GM12878 (cell line): ENCODE measurements around the gene IRF4. TPM values are rescaled to one million over a fixed set of nuclear protein-coding genes. Genes with fewer than 3 reads are reported as not detected.

Experiments
- CREM ChIP-seq: IDR thresholded peaks from 2 replicates; pipeline ENCODE4 v1.6.1; 2014; ENCODE audit warnings: antibody characterized with exemption, low read depth
- IRF4 ChIP-seq: IDR thresholded peaks from 2 replicates; pipeline ENCODE4 v1.6.1; 2011; ENCODE audit warnings: low read depth, low read length
- NRF1 ChIP-seq: conservative IDR thresholded peaks from 2 replicates; pipeline ENCODE4 v1.6.1; 2011; ENCODE audit warnings: mild to moderate bottlenecking, low read depth, low read length, improper control_type of control experiment
- POU2F2 ChIP-seq: IDR thresholded peaks from 3 replicates; pipeline ENCODE4 v1.6.1; 2011; ENCODE audit warnings: low read depth, mild to moderate bottlenecking, low read length, borderline replicate concordance
- RAD51 ChIP-seq: fragments of 450-650 bp; IDR thresholded peaks from 2 replicates; pipeline ENCODE4 v1.6.1; 2016; ENCODE audit warnings: moderate library complexity, mild to moderate bottlenecking, inconsistent platforms
- YBX1 ChIP-seq: fragments of 450-650 bp; IDR thresholded peaks from 2 replicates; pipeline ENCODE4 v1.6.1; 2016; ENCODE audit warnings: antibody characterized with exemption
- ZBTB40 ChIP-seq: fragments of 450-650 bp; IDR thresholded peaks from 2 replicates; pipeline ENCODE4 v1.6.1; 2016; ENCODE audit warnings: mild to moderate bottlenecking, moderate library complexity, borderline replicate concordance
- polyA plus RNA-seq, 11 experiments: library from polyadenylated mRNA; depleted of rRNA in 4 of 11; unstranded in 6 of 11; stranded (reverse) in 5 of 11; fragments of >200 nt; fragmentation: Nextera tagmentation in 4 of 11; fragmentation: Illumina TruSeq in 1 of 11; extraction: Ambion mirVana in 4 of 11; extraction: Trizol in 1 of 11; gene quantifications; 1 replicate in 1 of 11; 2 replicates in 10 of 11; pipeline versions ENCODE4 v1.2.1 to v1.2.3, GENCODE V29; 2011 to 2016; ENCODE audit warnings: inconsistent platforms in 2 of 11, missing spikeins in 2 of 11, low read depth in 1 of 11
- total RNA-seq, 4 experiments: library from RNA; depleted of rRNA in 3 of 4; stranded (reverse); fragments of >200 nt in 3 of 4; fragmentation: Illumina TruSeq in 1 of 4; extraction: Trizol in 1 of 4; gene quantifications; 2 replicates each; pipeline versions ENCODE4 v1.2.1 to v1.2.3, GENCODE V29; 2013 to 2021
- TF ChIP-seq, protein P1 (sequence below): fragments of 450-650 bp; IDR thresholded peaks from 2 replicates; pipeline ENCODE4 v1.6.1; 2017; ENCODE audit warnings: mild to moderate bottlenecking, low read depth, inconsistent platforms; ENCODE audit not compliant: poor library complexity, severe bottlenecking
- TF ChIP-seq, protein P2 (sequence below): IDR thresholded peaks from 2 replicates; pipeline ENCODE4 v1.6.1; 2012; ENCODE audit warnings: low read depth, low read length, improper control_type of control experiment
- TF ChIP-seq, protein P3 (sequence below): fragments of 450-650 bp; IDR thresholded peaks from 2 replicates; pipeline ENCODE4 v1.6.1; 2017; ENCODE audit warnings: borderline replicate concordance

Gene IRF4
- total and polyA plus RNA-seq, 10 of the 15 experiments (the other 5 are each of a cell fraction or from before 2014, with no cell fraction given) = 50.0 to 495 (median 257) TPM

- no peak for TF ChIP-seq NRF1
- no peak for TF ChIP-seq YBX1
- TF ChIP-seq, protein P1, sequence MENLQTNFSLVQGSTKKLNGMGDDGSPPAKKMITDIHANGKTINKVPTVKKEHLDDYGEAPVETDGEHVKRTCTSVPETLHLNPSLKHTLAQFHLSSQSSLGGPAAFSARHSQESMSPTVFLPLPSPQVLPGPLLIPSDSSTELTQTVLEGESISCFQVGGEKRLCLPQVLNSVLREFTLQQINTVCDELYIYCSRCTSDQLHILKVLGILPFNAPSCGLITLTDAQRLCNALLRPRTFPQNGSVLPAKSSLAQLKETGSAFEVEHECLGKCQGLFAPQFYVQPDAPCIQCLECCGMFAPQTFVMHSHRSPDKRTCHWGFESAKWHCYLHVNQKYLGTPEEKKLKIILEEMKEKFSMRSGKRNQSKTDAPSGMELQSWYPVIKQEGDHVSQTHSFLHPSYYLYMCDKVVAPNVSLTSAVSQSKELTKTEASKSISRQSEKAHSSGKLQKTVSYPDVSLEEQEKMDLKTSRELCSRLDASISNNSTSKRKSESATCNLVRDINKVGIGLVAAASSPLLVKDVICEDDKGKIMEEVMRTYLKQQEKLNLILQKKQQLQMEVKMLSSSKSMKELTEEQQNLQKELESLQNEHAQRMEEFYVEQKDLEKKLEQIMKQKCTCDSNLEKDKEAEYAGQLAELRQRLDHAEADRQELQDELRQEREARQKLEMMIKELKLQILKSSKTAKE = peak; percentile 49
- peak; percentile 98 for TF ChIP-seq POU2F2
- TF ChIP-seq RAD51 = 0 out of 2 replicates have a peak, but pooled peaks have one; percentile 2
- peak; percentile 74 for TF ChIP-seq CREM
- TF ChIP-seq IRF4 = no peak
- TF ChIP-seq, protein P2, sequence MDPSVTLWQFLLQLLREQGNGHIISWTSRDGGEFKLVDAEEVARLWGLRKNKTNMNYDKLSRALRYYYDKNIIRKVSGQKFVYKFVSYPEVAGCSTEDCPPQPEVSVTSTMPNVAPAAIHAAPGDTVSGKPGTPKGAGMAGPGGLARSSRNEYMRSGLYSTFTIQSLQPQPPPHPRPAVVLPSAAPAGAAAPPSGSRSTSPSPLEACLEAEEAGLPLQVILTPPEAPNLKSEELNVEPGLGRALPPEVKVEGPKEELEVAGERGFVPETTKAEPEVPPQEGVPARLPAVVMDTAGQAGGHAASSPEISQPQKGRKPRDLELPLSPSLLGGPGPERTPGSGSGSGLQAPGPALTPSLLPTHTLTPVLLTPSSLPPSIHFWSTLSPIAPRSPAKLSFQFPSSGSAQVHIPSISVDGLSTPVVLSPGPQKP = no peak
- TF ChIP-seq, protein P3, sequence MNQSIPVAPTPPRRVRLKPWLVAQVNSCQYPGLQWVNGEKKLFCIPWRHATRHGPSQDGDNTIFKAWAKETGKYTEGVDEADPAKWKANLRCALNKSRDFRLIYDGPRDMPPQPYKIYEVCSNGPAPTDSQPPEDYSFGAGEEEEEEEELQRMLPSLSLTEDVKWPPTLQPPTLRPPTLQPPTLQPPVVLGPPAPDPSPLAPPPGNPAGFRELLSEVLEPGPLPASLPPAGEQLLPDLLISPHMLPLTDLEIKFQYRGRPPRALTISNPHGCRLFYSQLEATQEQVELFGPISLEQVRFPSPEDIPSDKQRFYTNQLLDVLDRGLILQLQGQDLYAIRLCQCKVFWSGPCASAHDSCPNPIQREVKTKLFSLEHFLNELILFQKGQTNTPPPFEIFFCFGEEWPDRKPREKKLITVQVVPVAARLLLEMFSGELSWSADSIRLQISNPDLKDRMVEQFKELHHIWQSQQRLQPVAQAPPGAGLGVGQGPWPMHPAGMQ = no peak
- TF ChIP-seq ZBTB40 = no peak
Measured at GRCh38 chr6:347232-347631, 44.3 kb upstream of the IRF4 start (continued).
